ENCODE data around the gene XAB2. TPM values are rescaled to one million over a fixed set of nuclear protein-coding genes. Genes with fewer than 3 reads are reported as not detected.

XAB2 gene
- total RNA-seq, 1 experiment from 2014 or later, result 36.9 TPM

GRCh38 chr19:7627166-7627565 lies 2.2 kb downstream of the XAB2 start:
- ChIA-PET CTCF (no interaction called here), POLR2A (no interaction called here)
- DNase-seq (ENCODE audit: low read depth, low spot score) (no peak), ATAC-seq (no peak)
- intact Hi-C loops (cut with micrococcal nuclease; ENCODE audit: unreplicated experiment), result no loop called here
- Histone ChIP-seq H3K4me3 (ENCODE audit: low read depth in 2 of 2, low read length in 2 of 2) (no peak overlapping the region), H3K9me3 (ENCODE audit: control insufficient read depth, insufficient read depth, low read depth, low read length) (no peaks in the 10 kb centered on the region), H3K36me3 (ENCODE audit: control insufficient read depth, insufficient read depth, low read length) (peaks cover 11% of the 10 kb centered on the region; the same call in 1 of the 2 replicates), H3K27ac (ENCODE audit: low read length) (no peak overlapping the region), H3K27me3 (ENCODE audit: control insufficient read depth, insufficient read depth, low read length) (no peaks in the 10 kb centered on the region), H3K4me1 (ENCODE audit: control insufficient read depth, insufficient read depth, low read length) (peaks cover 9% of the 10 kb centered on the region; the same call in 1 of the 2 replicates)
- in situ Hi-C loops (cut with HindIII; ENCODE audit: low pct_unique_long_range_greater_than_20kb, low sequenced_read_pairs), result no loop called here
- BruUV-seq (replicated peaks), result no TSS peak
- TF ChIP-seq, protein P1, sequence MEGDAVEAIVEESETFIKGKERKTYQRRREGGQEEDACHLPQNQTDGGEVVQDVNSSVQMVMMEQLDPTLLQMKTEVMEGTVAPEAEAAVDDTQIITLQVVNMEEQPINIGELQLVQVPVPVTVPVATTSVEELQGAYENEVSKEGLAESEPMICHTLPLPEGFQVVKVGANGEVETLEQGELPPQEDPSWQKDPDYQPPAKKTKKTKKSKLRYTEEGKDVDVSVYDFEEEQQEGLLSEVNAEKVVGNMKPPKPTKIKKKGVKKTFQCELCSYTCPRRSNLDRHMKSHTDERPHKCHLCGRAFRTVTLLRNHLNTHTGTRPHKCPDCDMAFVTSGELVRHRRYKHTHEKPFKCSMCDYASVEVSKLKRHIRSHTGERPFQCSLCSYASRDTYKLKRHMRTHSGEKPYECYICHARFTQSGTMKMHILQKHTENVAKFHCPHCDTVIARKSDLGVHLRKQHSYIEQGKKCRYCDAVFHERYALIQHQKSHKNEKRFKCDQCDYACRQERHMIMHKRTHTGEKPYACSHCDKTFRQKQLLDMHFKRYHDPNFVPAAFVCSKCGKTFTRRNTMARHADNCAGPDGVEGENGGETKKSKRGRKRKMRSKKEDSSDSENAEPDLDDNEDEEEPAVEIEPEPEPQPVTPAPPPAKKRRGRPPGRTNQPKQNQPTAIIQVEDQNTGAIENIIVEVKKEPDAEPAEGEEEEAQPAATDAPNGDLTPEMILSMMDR (IDR thresholded peaks at IDR 0.05), result no peak
- no peak for TF ChIP-seq TCF7L2 (IDR thresholded peaks at IDR 0.05; ENCODE audit: low read depth, low read length)
- no peak for TF ChIP-seq POLR2AphosphoS5 (IDR thresholded peaks at IDR 0.05; ENCODE audit: low read depth, low read length)
- no peak for TF ChIP-seq REST (IDR thresholded peaks at IDR 0.05; ENCODE audit: insufficient read depth in 1 of 2, low read depth in 2 of 2, low read length in 1 of 2)
- TF ChIP-seq SIN3A (IDR thresholded peaks at IDR 0.05; ENCODE audit: borderline replicate concordance, insufficient read depth, low read depth, low read length), result no peak

DNA sequence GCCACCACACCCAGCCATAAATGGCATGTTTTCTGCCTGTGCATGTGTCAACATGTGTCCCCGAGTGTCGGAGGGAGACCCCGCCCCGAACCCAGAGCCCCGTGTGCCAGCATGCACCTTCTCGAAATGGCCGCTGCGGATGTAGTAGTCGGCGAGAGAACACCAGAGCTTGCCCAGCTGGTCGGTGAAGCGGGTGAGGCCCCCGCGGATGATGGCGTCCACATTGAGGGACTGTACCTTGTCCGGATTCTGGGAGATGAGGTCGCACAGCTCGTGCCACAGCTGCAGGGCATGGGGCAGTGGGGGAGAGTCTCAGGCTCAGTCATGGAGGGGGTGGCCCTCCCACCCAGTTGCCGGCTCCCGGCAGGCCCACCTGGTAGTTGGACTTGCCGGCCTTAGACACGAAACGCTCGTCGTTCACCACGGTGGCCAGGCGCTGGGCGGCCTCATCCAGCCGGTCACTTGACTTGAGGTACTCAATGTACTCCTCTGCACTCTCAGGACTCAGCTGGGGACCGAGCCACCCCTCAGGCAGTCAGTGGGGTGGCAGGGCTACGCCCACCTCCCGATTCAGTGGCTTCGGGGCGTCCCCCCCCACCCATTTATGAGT lies 3.5 kb downstream of the XAB2 start:
- no peak for TF ChIP-seq REST (IDR thresholded peaks at IDR 0.05; ENCODE audit: insufficient read depth in 1 of 2, low read depth in 2 of 2, low read length in 1 of 2)
- TF ChIP-seq, protein P1 (IDR thresholded peaks at IDR 0.05), result no peak
- TF ChIP-seq POLR2AphosphoS5 (IDR thresholded peaks at IDR 0.05; ENCODE audit: low read depth, low read length), result no peak
- TF ChIP-seq SIN3A (IDR thresholded peaks at IDR 0.05; ENCODE audit: borderline replicate concordance, insufficient read depth, low read depth, low read length), result no peak
- TF ChIP-seq TCF7L2 (IDR thresholded peaks at IDR 0.05; ENCODE audit: low read depth, low read length), result no peak
- DNase-seq (ENCODE audit: low read depth, low spot score) (no peak), ATAC-seq (no peak)
- no TSS peak for BruUV-seq (replicated peaks)
- in situ Hi-C loops (cut with HindIII; ENCODE audit: low pct_unique_long_range_greater_than_20kb, low sequenced_read_pairs), result no loop called here
- peaks cover 11% of the 10 kb centered on the region; the same call in 1 of the 2 replicates for H3K36me3 ChIP-seq (ENCODE audit: control insufficient read depth, insufficient read depth, low read length)
- no peaks in the 10 kb centered on the region for H3K27me3 ChIP-seq (ENCODE audit: control insufficient read depth, insufficient read depth, low read length)
- no peak overlapping the region for H3K4me3 ChIP-seq (ENCODE audit: low read depth in 2 of 2, low read length in 2 of 2)
- intact Hi-C loops (cut with micrococcal nuclease; ENCODE audit: unreplicated experiment), result no loop called here
- no peak overlapping the region for H3K27ac ChIP-seq (ENCODE audit: low read length)
- no peaks in the 10 kb centered on the region for H3K9me3 ChIP-seq (ENCODE audit: control insufficient read depth, insufficient read depth, low read depth, low read length)
- POLR2A ChIA-PET, result interaction anchor here (0.6 kb wide), 1 partner anchor 12 kb away, joined by 3 read pairs; no protein-coding TSS in a partner anchor
- H3K4me1 ChIP-seq (ENCODE audit: control insufficient read depth, insufficient read depth, low read length), result peaks cover 9% of the 10 kb centered on the region; the same call in 1 of the 2 replicates
- CTCF ChIA-PET, result no interaction called here
